ENCODE data around the gene FAM117A.

DNA sequence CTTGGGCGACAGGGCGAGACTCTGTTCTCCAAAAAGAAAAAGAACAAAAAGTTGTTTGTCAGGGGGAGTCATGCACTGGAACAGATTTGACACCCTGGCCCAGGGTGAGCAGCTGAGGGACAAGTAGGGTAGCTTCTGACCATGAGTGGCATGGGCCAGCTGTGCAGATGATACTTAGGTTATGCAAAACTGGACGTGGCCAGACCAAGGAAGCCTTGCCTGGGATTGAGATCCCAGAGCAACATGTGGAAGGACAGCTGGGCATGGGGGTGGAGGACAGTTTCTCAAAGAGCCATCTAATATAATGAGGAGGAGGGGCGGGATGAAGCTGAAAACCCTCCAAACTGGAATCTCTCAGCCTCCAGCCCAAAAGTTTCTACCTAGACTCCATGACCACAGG lies 36.6 kb downstream of the FAM117A start:
- TF ChIP-seq POLR2A (IDR thresholded peaks at IDR 0.05; ENCODE audit: low read depth, low read length) (no peak), POLR2AphosphoS5 (IDR thresholded peaks at IDR 0.05; ENCODE audit: insufficient read depth, low read depth, low read length) (no peak), EZH2 (IDR thresholded peaks at IDR 0.05; ENCODE audit: borderline replicate concordance, low read depth, low read length, severe bottlenecking) (no peak), JUN (IDR thresholded peaks at IDR 0.05; ENCODE audit: borderline replicate concordance, insufficient read depth, insufficient read length, low read depth) (no peak), FOS (IDR thresholded peaks at IDR 0.05; ENCODE audit: borderline replicate concordance, insufficient read depth, low read length) (no peak), MYC (IDR thresholded peaks at IDR 0.05; ENCODE audit: low read depth, low read length) (no peak), GATA2 (IDR thresholded peaks at IDR 0.05; ENCODE audit: insufficient read depth, insufficient read length, low read depth, low read length) (no peak)
- TF ChIP-seq, protein P1, sequence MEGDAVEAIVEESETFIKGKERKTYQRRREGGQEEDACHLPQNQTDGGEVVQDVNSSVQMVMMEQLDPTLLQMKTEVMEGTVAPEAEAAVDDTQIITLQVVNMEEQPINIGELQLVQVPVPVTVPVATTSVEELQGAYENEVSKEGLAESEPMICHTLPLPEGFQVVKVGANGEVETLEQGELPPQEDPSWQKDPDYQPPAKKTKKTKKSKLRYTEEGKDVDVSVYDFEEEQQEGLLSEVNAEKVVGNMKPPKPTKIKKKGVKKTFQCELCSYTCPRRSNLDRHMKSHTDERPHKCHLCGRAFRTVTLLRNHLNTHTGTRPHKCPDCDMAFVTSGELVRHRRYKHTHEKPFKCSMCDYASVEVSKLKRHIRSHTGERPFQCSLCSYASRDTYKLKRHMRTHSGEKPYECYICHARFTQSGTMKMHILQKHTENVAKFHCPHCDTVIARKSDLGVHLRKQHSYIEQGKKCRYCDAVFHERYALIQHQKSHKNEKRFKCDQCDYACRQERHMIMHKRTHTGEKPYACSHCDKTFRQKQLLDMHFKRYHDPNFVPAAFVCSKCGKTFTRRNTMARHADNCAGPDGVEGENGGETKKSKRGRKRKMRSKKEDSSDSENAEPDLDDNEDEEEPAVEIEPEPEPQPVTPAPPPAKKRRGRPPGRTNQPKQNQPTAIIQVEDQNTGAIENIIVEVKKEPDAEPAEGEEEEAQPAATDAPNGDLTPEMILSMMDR (IDR thresholded peaks at IDR 0.05; ENCODE audit: extremely low read depth in 1 of 2, insufficient read depth in 1 of 2, low read depth in 1 of 2, low read length in 2 of 2), result no peak
- TF ChIP-seq, protein P2, sequence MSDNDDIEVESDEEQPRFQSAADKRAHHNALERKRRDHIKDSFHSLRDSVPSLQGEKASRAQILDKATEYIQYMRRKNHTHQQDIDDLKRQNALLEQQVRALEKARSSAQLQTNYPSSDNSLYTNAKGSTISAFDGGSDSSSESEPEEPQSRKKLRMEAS (IDR thresholded peaks at IDR 0.05; ENCODE audit: insufficient read depth, insufficient read length), result no peak

Measured in endothelial cell of umbilical vein (primary cell).